PC-9 (cell line): Measurements from ENCODE around the gene SLC6A9. TPM values are rescaled to one million over a fixed set of nuclear protein-coding genes. Genes with fewer than 3 reads are reported as not detected.

Experiments
- BruUV-seq: library from RNA; stranded (reverse); fragments of 400-500 nt; replicated peaks from 2 replicates; lab custom pipeline; 2021; lab: Mats Ljungman, UMichigan
- CTCF ChIA-PET: fragments of 300-600 bp; sonication (Branson Sonifier 250); formaldehyde crosslinking; loops from one replicate; lab custom pipeline; 2022; ENCODE audit warnings: antibody characterized with exemption; lab: Charles Lee
- POLR2A ChIA-PET: fragments of 300-600 bp; sonication (Branson Sonifier 250); formaldehyde crosslinking; loops from one replicate; lab custom pipeline; 2022; ENCODE audit warnings: antibody characterized with exemption; ENCODE audit not compliant: unreplicated experiment; lab: Charles Lee
- DNase-seq, 2 experiments: peaks; one replicate each; pipeline versions ENCODE4 v3.0.0 to v3.0.0-alpha.2; 2015 to 2022; ENCODE audit warnings: mixed read lengths in 1 of 2
- H2AFZ ChIP-seq: fragments of 200-600 bp; sonication (generic); 2 replicates; pipeline ENCODE4 v1.8.1; 2017; ENCODE audit warnings: antibody characterized with exemption
- H3F3A ChIP-seq: fragments of 200-600 bp; sonication (generic); 2 replicates; pipeline ENCODE4 v1.8.1; 2017; ENCODE audit warnings: antibody characterized with exemption, mild to moderate bottlenecking, low read depth; ENCODE audit not compliant: insufficient read depth
- H3K27ac ChIP-seq: fragments of 200-600 bp; sonication (generic); 2 replicates; pipeline ENCODE4 v1.6.1; 2016; ENCODE audit warnings: mixed run types
- H3K27me3 ChIP-seq: fragments of 200-600 bp; sonication (generic); 2 replicates; pipeline ENCODE4 v1.6.1; 2016; ENCODE audit warnings: low read depth, mixed run types; ENCODE audit not compliant: insufficient read depth
- H3K36me3 ChIP-seq: fragments of 200-600 bp; sonication (generic); 2 replicates; pipeline ENCODE4 v1.6.1; 2016; ENCODE audit warnings: low read depth, mixed run types
- H3K4me1 ChIP-seq: fragments of 200-600 bp; sonication (generic); replicated peaks from 2 replicates; pipeline ENCODE4 v1.6.1; 2016; ENCODE audit warnings: mixed run types; ENCODE audit not compliant: insufficient read depth
- H3K4me2 ChIP-seq: fragments of 200-600 bp; sonication (generic); 2 replicates; pipeline ENCODE4 v1.6.1; 2017; ENCODE audit warnings: mixed run types
- H3K4me3 ChIP-seq: fragments of 200-600 bp; sonication (generic); 2 replicates; pipeline ENCODE4 v1.6.1; 2016; ENCODE audit warnings: mixed run types
- H3K79me2 ChIP-seq: fragments of 200-600 bp; sonication (generic); 2 replicates; pipeline ENCODE4 v1.6.1; 2017; ENCODE audit warnings: low read depth, mixed run types
- H3K9me2 ChIP-seq: fragments of 200-600 bp; sonication (generic); 2 replicates; pipeline ENCODE4 v1.8.1; 2017; ENCODE audit warnings: mild to moderate bottlenecking; ENCODE audit not compliant: insufficient read depth
- H3K9me3 ChIP-seq: fragments of 200-600 bp; sonication (generic); 2 replicates; pipeline ENCODE4 v1.8.1; 2016; ENCODE audit warnings: low read depth; ENCODE audit not compliant: insufficient read depth
- H4K20me1 ChIP-seq: fragments of 200-600 bp; sonication (generic); 2 replicates; pipeline ENCODE4 v1.8.1; 2017; ENCODE audit not compliant: insufficient read depth
- EZH2 ChIP-seq: fragments of 200-600 bp; sonication (generic); IDR thresholded peaks from 2 replicates; pipeline ENCODE4 v1.8.0; 2017; ENCODE audit warnings: antibody characterized with exemption, low read depth
- intact Hi-C: fragments of 100-400 bp; cut with micrococcal nuclease; formaldehyde crosslinking; loops from one replicate; pipeline ENCODE4 v1.10.0; 2022; ENCODE audit not compliant: unreplicated experiment
- total RNA-seq: library from RNA; stranded (reverse); gene quantifications from 2 replicates; pipeline ENCODE4 v1.2.3, GENCODE V29; 2021
- TF ChIP-seq, protein P1 (sequence below): fragments of 200-600 bp; sonication (generic); conservative IDR thresholded peaks from 2 replicates; pipeline ENCODE4 v1.6.1; 2017; ENCODE audit warnings: mixed run types, antibody characterized with exemption, mild to moderate bottlenecking, moderate library complexity

SLC6A9 gene
- total RNA-seq, 1 experiment from 2014 or later: 70.1 TPM

DNA sequence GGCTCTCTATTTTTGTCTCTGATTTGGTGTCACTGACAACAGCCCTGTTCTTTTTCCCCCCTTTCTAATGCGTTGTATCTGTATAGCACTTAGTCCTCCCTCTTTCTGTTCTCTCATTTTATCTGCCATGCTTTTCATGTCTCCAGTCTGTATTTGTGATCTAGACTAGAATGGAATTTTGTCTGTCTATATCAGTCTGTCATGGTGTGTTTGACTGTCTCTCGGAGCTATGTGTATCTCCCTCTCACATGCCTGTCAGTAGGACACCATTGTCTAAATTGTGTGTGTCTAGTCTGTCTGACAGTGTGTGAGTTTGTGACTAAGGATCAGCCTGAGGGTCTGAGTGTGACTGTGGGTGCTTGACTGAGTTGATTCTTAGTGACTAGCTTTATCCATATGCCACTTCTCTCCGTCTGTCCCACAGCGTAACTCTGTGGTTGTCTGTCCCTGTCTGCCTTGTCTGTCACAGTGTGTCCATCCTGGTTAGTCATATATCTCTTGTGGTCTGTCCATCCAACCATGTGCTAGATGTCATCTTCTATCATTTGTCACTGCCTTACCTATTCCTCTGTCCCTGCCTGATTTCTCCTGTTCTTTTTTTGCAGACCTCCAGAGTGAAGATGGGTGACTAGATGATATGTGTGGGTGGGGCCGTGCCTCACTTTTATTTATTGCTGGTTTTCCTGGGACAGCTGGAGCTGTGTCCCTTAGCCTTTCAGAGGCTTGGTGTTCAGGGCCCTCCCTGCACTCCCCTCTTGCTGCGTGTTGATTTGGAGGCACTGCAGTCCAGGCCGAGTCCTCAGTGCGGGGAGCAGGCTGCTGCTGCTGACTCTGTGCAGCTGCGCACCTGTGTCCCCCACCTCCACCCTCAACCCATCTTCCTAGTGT, 53.6 kb downstream of the SLC6A9 start:
- Histone ChIP-seq H3K79me2 (peaks cover 69% of the 10 kb centered on the region), H3F3A (peaks cover 52% of the 10 kb centered on the region), H3K27ac (no peak overlapping the region), H3K9me3 (no peaks in the 10 kb centered on the region), H3K4me2 (peak overlapping the region; percentile 95), H3K9me2 (no peaks in the 10 kb centered on the region), H2AFZ (no peak overlapping the region), H3K4me1 (peaks cover 53% of the 10 kb centered on the region), H4K20me1 (peaks cover 12% of the 10 kb centered on the region; the same call in 1 of the 2 replicates), H3K36me3 (peaks cover 22% of the 10 kb centered on the region), H3K27me3 (no peaks in the 10 kb centered on the region), H3K4me3 (peak overlapping the region; percentile 90; the same call in 1 of the 2 replicates)
- BruUV-seq: TSS peak; percentile 32
- ChIA-PET CTCF (interaction anchor here (0.6 kb wide), 1 partner anchor 68 kb away, joined by 3 read pairs; no protein-coding TSS in a partner anchor), POLR2A (no interaction called here)
- intact Hi-C loops: loop anchor here (10.0 kb wide), 1 partner anchor 273 kb away; the partner anchor contains the start of gene ST3GAL3
- DNase-seq: no peak
- TF ChIP-seq EZH2: no peak
- TF ChIP-seq, protein P1, sequence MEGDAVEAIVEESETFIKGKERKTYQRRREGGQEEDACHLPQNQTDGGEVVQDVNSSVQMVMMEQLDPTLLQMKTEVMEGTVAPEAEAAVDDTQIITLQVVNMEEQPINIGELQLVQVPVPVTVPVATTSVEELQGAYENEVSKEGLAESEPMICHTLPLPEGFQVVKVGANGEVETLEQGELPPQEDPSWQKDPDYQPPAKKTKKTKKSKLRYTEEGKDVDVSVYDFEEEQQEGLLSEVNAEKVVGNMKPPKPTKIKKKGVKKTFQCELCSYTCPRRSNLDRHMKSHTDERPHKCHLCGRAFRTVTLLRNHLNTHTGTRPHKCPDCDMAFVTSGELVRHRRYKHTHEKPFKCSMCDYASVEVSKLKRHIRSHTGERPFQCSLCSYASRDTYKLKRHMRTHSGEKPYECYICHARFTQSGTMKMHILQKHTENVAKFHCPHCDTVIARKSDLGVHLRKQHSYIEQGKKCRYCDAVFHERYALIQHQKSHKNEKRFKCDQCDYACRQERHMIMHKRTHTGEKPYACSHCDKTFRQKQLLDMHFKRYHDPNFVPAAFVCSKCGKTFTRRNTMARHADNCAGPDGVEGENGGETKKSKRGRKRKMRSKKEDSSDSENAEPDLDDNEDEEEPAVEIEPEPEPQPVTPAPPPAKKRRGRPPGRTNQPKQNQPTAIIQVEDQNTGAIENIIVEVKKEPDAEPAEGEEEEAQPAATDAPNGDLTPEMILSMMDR: no peak

DNA sequence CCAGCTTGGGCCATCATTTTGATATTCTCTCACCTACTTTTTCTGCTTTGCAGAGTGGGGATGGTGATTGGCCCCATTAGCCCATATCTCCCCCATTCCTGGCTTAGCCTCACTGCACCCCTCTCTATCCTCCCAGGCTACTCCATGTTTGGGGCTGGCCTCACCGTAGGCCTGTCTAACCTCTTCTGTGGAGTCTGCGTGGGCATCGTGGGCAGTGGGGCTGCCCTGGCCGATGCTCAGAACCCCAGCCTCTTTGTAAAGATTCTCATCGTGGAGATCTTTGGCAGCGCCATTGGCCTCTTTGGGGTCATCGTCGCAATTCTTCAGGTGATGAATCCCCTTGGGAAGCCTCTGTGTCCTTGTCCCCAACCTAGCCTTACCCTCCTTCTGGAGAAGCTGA, 54.4 kb downstream of the SLC6A9 start:
- intact Hi-C loops: loop anchor here (10.0 kb wide), 1 partner anchor 272 kb away; the partner anchor contains the start of gene ST3GAL3
- H3K4me1 ChIP-seq: peaks cover 53% of the 10 kb centered on the region
- H3K4me2 ChIP-seq: peak overlapping the region; percentile 95
- H3K79me2 ChIP-seq: peaks cover 62% of the 10 kb centered on the region
- POLR2A ChIA-PET: no interaction called here
- peaks cover 9% of the 10 kb centered on the region; the same call in 1 of the 2 replicates for H4K20me1 ChIP-seq
- CTCF ChIA-PET: interaction anchor here (0.6 kb wide), 1 partner anchor 69 kb away, joined by 3 read pairs; no protein-coding TSS in a partner anchor
- no peaks in the 10 kb centered on the region for H3K9me2 ChIP-seq
- no peak overlapping the region for H2AFZ ChIP-seq
- H3K9me3 ChIP-seq: no peaks in the 10 kb centered on the region
- H3K36me3 ChIP-seq: peaks cover 22% of the 10 kb centered on the region
- TF ChIP-seq, protein P1: no peak
- no peak for TF ChIP-seq EZH2
- DNase-seq: no peak
- no TSS peak for BruUV-seq
- H3K4me3 ChIP-seq: no peak overlapping the region
- H3K27ac ChIP-seq: no peak overlapping the region
- no peaks in the 10 kb centered on the region for H3K27me3 ChIP-seq
- peaks cover 55% of the 10 kb centered on the region for H3F3A ChIP-seq

DNA sequence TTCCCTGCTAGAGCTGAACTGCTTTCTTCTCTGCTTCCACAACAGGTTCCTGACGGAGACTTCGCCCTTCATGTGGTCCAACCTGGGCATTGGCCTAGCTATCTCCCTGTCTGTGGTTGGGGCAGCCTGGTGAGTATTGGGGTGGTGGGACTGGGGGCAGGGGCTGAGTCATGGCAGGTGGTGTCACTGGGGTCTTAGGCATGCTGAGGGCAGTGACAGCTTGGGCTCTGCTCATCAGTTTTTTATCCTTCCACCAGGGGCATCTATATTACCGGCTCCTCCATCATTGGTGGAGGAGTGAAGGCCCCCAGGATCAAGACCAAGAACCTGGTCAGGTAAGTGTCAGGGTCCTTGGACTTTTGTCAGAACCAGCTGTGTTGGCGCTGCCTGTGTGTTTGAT, 55.2 kb downstream of the SLC6A9 start:
- Histone ChIP-seq H3K9me2 (no peaks in the 10 kb centered on the region), H2AFZ (no peak overlapping the region), H3K27me3 (no peaks in the 10 kb centered on the region), H3K79me2 (peaks cover 63% of the 10 kb centered on the region), H3K27ac (no peak overlapping the region), H4K20me1 (peaks cover 9% of the 10 kb centered on the region; the same call in 1 of the 2 replicates), H3K4me3 (peak overlapping the region; percentile 67), H3K9me3 (no peaks in the 10 kb centered on the region), H3K36me3 (peaks cover 22% of the 10 kb centered on the region), H3K4me2 (peak overlapping the region; percentile 95), H3K4me1 (peaks cover 54% of the 10 kb centered on the region), H3F3A (peaks cover 55% of the 10 kb centered on the region)
- no TSS peak for BruUV-seq
- POLR2A ChIA-PET: no interaction called here
- intact Hi-C loops: loop anchor here (10.0 kb wide), 1 partner anchor 271 kb away; the partner anchor contains the start of gene ST3GAL3
- DNase-seq: no peak
- TF ChIP-seq, protein P1: no peak
- TF ChIP-seq EZH2: no peak
- CTCF ChIA-PET: interaction anchor here (0.6 kb wide), 1 partner anchor 161 kb away, joined by 4 read pairs; no protein-coding TSS in a partner anchor
